H1 (cell line): Measurements from ENCODE around the gene TTC27. TPM values are rescaled to one million over a fixed set of nuclear protein-coding genes. Genes with fewer than 3 reads are reported as not detected.

Experiments
- CTCF ChIA-PET: fragments of 300-600 bp; sonication (Branson Sonifier 250); formaldehyde crosslinking; loops from one replicate; lab custom pipeline; 2021; ENCODE audit not compliant: partially characterized antibody; lab: Charles Lee
- POLR2A ChIA-PET: fragments of 300-600 bp; sonication (Branson Sonifier 250); formaldehyde crosslinking; loops from one replicate; lab custom pipeline; 2021; ENCODE audit warnings: inconsistent platforms; ENCODE audit not compliant: partially characterized antibody; lab: Charles Lee
- DNase-seq, 2 experiments: peaks; one replicate each; pipeline versions ENCODE4 v3.0.0 to v3.0.0-alpha.2; 2010 to 2022; ENCODE audit warnings: low spot score in 2 of 2, low read depth in 1 of 2, mixed read lengths in 1 of 2
- FAIRE-seq: peaks from 2 replicates; lab custom pipeline; 2011; peaks lifted over from hg19 to GRCh38; lab: Jason Lieb, UNC
- H2AFZ ChIP-seq: 2 replicates; pipeline ENCODE4 v1.8.1; 2012; ENCODE audit warnings: low read length, inconsistent platforms
- H2AK5ac ChIP-seq: 2 replicates; pipeline ENCODE4 v1.6.1; 2013; ENCODE audit warnings: low read depth, low read length
- H2BK120ac ChIP-seq: replicated peaks from 2 replicates; pipeline ENCODE3; 2013; ENCODE audit warnings: low read depth, low read length, inconsistent platforms
- H2BK12ac ChIP-seq: 2 replicates; pipeline ENCODE4 v1.6.1; 2013; ENCODE audit warnings: low read depth, low read length
- H2BK15ac ChIP-seq: 2 replicates; pipeline ENCODE4 v1.6.1; 2013; ENCODE audit warnings: low read length
- H2BK20ac ChIP-seq: 2 replicates; pipeline ENCODE4 v1.6.1; 2013; ENCODE audit warnings: low read length
- H2BK5ac ChIP-seq: 2 replicates; pipeline ENCODE4 v1.6.1; 2013; ENCODE audit warnings: low read depth, low read length
- H3K14ac ChIP-seq: 2 replicates; pipeline ENCODE4 v1.6.1; 2013; ENCODE audit warnings: inconsistent platforms; ENCODE audit not compliant: insufficient read length
- H3K18ac ChIP-seq: 2 replicates; pipeline ENCODE4 v1.6.1; 2013; ENCODE audit warnings: low read length; ENCODE audit errors: extremely low read depth
- H3K23ac ChIP-seq: 2 replicates; pipeline ENCODE4 v1.6.1; 2013; ENCODE audit warnings: inconsistent platforms; ENCODE audit not compliant: insufficient read length
- H3K23me2 ChIP-seq: 2 replicates; pipeline ENCODE4 v1.6.1; 2013; ENCODE audit warnings: low read depth, low read length
- H3K27ac ChIP-seq: 2 replicates; pipeline ENCODE4 v1.6.1; 2011; ENCODE audit warnings: low read depth, low read length, inconsistent platforms
- H3K27me3 ChIP-seq, 4 experiments: replicated peaks in 1 of 4; 1 replicate in 1 of 4; 2 replicates in 3 of 4; pipeline versions ENCODE4 v1.6.1 to v1.8.1; 2011 to 2013; ENCODE audit warnings: low read length in 3 of 4, mild to moderate bottlenecking in 3 of 4, inconsistent platforms in 2 of 4, mixed read lengths in 2 of 4, moderate library complexity in 1 of 4; ENCODE audit not compliant: control insufficient read depth in 3 of 4, insufficient read depth in 3 of 4; ENCODE audit errors: extremely low read depth in 1 of 4
- H3K36me3 ChIP-seq, 4 experiments: 2 replicates each; pipeline versions ENCODE4 v1.6.1 to v1.8.1; 2011 to 2013; ENCODE audit warnings: mild to moderate bottlenecking in 4 of 4, low read length in 3 of 4, moderate library complexity in 2 of 4, control low read depth in 1 of 4, inconsistent platforms in 1 of 4; ENCODE audit not compliant: insufficient read depth in 4 of 4, control insufficient read depth in 2 of 4
- H3K4ac ChIP-seq: replicated peaks from 2 replicates; pipeline ENCODE3; 2013; ENCODE audit warnings: low read length, low read depth, mixed read lengths, inconsistent platforms; ENCODE audit not compliant: insufficient read length
- H3K4me1 ChIP-seq, 4 experiments: replicated peaks in 1 of 4; 1 replicate in 1 of 4; 2 replicates in 3 of 4; pipeline versions ENCODE4 v1.6.1 to v1.8.1; 2011 to 2013; ENCODE audit warnings: low read length in 3 of 4, inconsistent platforms in 2 of 4, mixed read lengths in 1 of 4; ENCODE audit not compliant: insufficient read depth in 4 of 4, control insufficient read depth in 3 of 4
- H3K4me2 ChIP-seq, 2 experiments: 2 replicates each; pipeline versions ENCODE4 v1.6.1 to v1.8.1; 2011 to 2013; ENCODE audit warnings: low read depth in 2 of 2, low read length in 2 of 2, control low read depth in 1 of 2, inconsistent platforms in 1 of 2, mild to moderate bottlenecking in 1 of 2; ENCODE audit not compliant: insufficient read depth in 1 of 2
- H3K4me3 ChIP-seq, 4 experiments: fragments of 200-600, 300-600 bp in 1 of 4; sonication (generic), shearing (Covaris generic), sonication (Bioruptor Twin) in 1 of 4; 2 replicates each; pipeline versions ENCODE4 v1.5.1 to v1.8.1; 2011 to 2016; ENCODE audit warnings: low read length in 4 of 4, low read depth in 3 of 4, control low read depth in 2 of 4, inconsistent platforms in 2 of 4, mild to moderate bottlenecking in 2 of 4, mixed read lengths in 1 of 4, moderate library complexity in 1 of 4; ENCODE audit not compliant: insufficient read depth in 2 of 4; ENCODE audit errors: extremely low read depth in 1 of 4
- H3K56ac ChIP-seq: replicated peaks from 2 replicates; pipeline ENCODE3; 2013; ENCODE audit warnings: low read depth, mild to moderate bottlenecking, mixed read lengths, low read length, inconsistent platforms; ENCODE audit not compliant: insufficient read length
- H3K79me1 ChIP-seq: 2 replicates; pipeline ENCODE4 v1.6.1; 2013; ENCODE audit warnings: low read depth, low read length, control low read depth
- H3K79me2 ChIP-seq, 2 experiments: 2 replicates each; pipeline versions ENCODE4 v1.6.1 to v1.8.1; 2012 to 2013; ENCODE audit warnings: low read length in 2 of 2, mild to moderate bottlenecking in 2 of 2, inconsistent platforms in 1 of 2; ENCODE audit not compliant: insufficient read depth in 2 of 2, control insufficient read depth in 1 of 2
- H3K9ac ChIP-seq, 4 experiments: replicated peaks in 1 of 4; 1 replicate in 1 of 4; 2 replicates in 3 of 4; pipeline versions ENCODE4 v1.6.1 to v1.8.1; 2011 to 2013; ENCODE audit warnings: low read depth in 3 of 4, low read length in 3 of 4, control low read depth in 2 of 4, mild to moderate bottlenecking in 2 of 4, moderate library complexity in 2 of 4, inconsistent platforms in 1 of 4; ENCODE audit errors: extremely low read depth in 1 of 4
- H3K9me3 ChIP-seq, 2 experiments: 2 replicates each; pipeline versions ENCODE4 v1.6.1 to v1.8.1; 2012 to 2013; ENCODE audit warnings: mild to moderate bottlenecking in 2 of 2, moderate library complexity in 2 of 2, control low read depth in 1 of 2, inconsistent platforms in 1 of 2, low read depth in 1 of 2, low read length in 1 of 2, mixed read lengths in 1 of 2; ENCODE audit not compliant: insufficient read depth in 2 of 2
- H4K20me1 ChIP-seq, 2 experiments: replicated peaks in 1 of 2; 2 replicates each; pipeline versions ENCODE3 to v1.8.1; 2011 to 2013; ENCODE audit warnings: inconsistent platforms in 2 of 2, low read length in 2 of 2, mild to moderate bottlenecking in 1 of 2; ENCODE audit not compliant: insufficient read depth in 2 of 2, control insufficient read depth in 1 of 2
- H4K5ac ChIP-seq: 2 replicates; pipeline ENCODE4 v1.6.1; 2013; ENCODE audit warnings: low read length, low read depth, mixed read lengths, inconsistent platforms; ENCODE audit not compliant: insufficient read length
- H4K8ac ChIP-seq: 2 replicates; pipeline ENCODE4 v1.8.0; 2013; ENCODE audit warnings: mild to moderate bottlenecking, moderate library complexity, low read length, inconsistent platforms; ENCODE audit not compliant: insufficient read depth; ENCODE audit errors: extremely low read depth
- H4K91ac ChIP-seq: replicated peaks from 2 replicates; pipeline ENCODE3; 2013; ENCODE audit warnings: low read length, mixed read lengths, inconsistent platforms; ENCODE audit not compliant: insufficient read length
- ATF3 ChIP-seq: IDR thresholded peaks from 2 replicates; pipeline ENCODE4 v1.6.1; 2011; ENCODE audit warnings: low read depth, mild to moderate bottlenecking, low read length; ENCODE audit not compliant: insufficient read depth
- CBX8 ChIP-seq: fragments of 300-800, 300-1000 bp; sonication (generic); IDR thresholded peaks from 2 replicates; pipeline ENCODE4 v1.7.1; 2016; ENCODE audit warnings: low read depth, low read length, borderline replicate concordance
- CEBPB ChIP-seq: IDR thresholded peaks from 2 replicates; pipeline ENCODE4 v1.6.1; 2012; ENCODE audit warnings: low read depth, low read length
- EGR1 ChIP-seq: IDR thresholded peaks from 2 replicates; pipeline ENCODE4 v1.6.1; 2011; ENCODE audit warnings: low read depth, low read length, borderline replicate concordance
- GABPA ChIP-seq: IDR thresholded peaks from 2 replicates; pipeline ENCODE4 v1.6.1; 2011; ENCODE audit warnings: mild to moderate bottlenecking, low read length, moderate library complexity, borderline replicate concordance; ENCODE audit not compliant: insufficient read depth
- HDAC6 ChIP-seq: IDR thresholded peaks from one replicate; pipeline ENCODE4 v1.7.1; 2012; ENCODE audit warnings: low read depth, mild to moderate bottlenecking, inconsistent platforms, low read length, moderate library complexity
- KDM4A ChIP-seq: IDR thresholded peaks from one replicate; pipeline ENCODE4 v1.7.1; 2012; ENCODE audit warnings: low read depth, mild to moderate bottlenecking, moderate library complexity, low read length, inconsistent platforms; ENCODE audit not compliant: severe bottlenecking
- MAFK ChIP-seq: IDR thresholded peaks from 2 replicates; pipeline ENCODE4 v1.6.1; 2012; ENCODE audit warnings: low read depth, mild to moderate bottlenecking, improper control_type of control experiment, low read length
- RBBP5 ChIP-seq: IDR thresholded peaks from 2 replicates; pipeline ENCODE4 v1.7.1; 2012; ENCODE audit warnings: low read depth, mild to moderate bottlenecking, inconsistent platforms, low read length, moderate library complexity, borderline replicate concordance
- SRF ChIP-seq: IDR thresholded peaks from 2 replicates; pipeline ENCODE4 v1.6.1; 2011; ENCODE audit warnings: mild to moderate bottlenecking, low read depth, low read length, moderate library complexity
- SUZ12 ChIP-seq: fragments of 200-600 bp; sonication (generic); IDR thresholded peaks from 2 replicates; pipeline ENCODE4 v1.6.1; 2012; ENCODE audit warnings: mild to moderate bottlenecking, inconsistent platforms, low read length, moderate library complexity, mixed read lengths
- TEAD4 ChIP-seq: IDR thresholded peaks from 2 replicates; pipeline ENCODE4 v1.6.1; 2012; ENCODE audit warnings: low read depth, low read length, inconsistent platforms, mixed read lengths
- YY1 ChIP-seq: IDR thresholded peaks from 2 replicates; pipeline ENCODE4 v1.6.1; 2011; ENCODE audit warnings: low read depth, mild to moderate bottlenecking, low read length
- WGBS, 2 experiments: shearing (Covaris generic) in 1 of 2; methylation state at CpG; one replicate each; pipeline versions ENCODE4 v1.1.6 to v1.1.7; 2013 to 2015; ENCODE audit warnings: low lambda C conversion rate in 2 of 2, mixed read lengths in 2 of 2, inconsistent platforms in 1 of 2, low coverage in 1 of 2, missing lambda C conversion rate in 1 of 2; ENCODE audit not compliant: insufficient replicate concordance in 2 of 2, insufficient coverage in 1 of 2, insufficient read length in 1 of 2; ENCODE audit errors: extremely low coverage in 1 of 2, missing lambda C conversion rate in 1 of 2; 5-methylcytosine and 5-hydroxymethylcytosine counted together
- polyA plus RNA-seq, 7 experiments: library from polyadenylated mRNA; depleted of rRNA in 3 of 7; stranded (reverse) in 5 of 7; unstranded in 2 of 7; fragments of >200 nt in 5 of 7; fragments of 200-250 nt in 2 of 7; gene quantifications; 1 replicate in 5 of 7; 2 replicates in 1 of 7; 4 replicates in 1 of 7; pipeline versions ENCODE4 v1.2.1 to v1.2.3, GENCODE V29; 2011 to 2013; ENCODE audit warnings: missing spikeins in 2 of 7, mixed read lengths in 2 of 7
- total RNA-seq: library from RNA; stranded (reverse); fragmentation: NEBNext Ultra II Directional; extraction: Animal tissue kit (Norgen Biotek cat#: 25700); gene quantifications from 2 replicates; pipeline ENCODE4 v1.2.1, GENCODE V29; 2021

The TTC27 gene
- total and polyA plus RNA-seq, 2 of the 8 experiments (the other 6 are each of a cell fraction or from before 2014, with no cell fraction given): 13.8 to 29.1 TPM

GRCh38 chr2:32611771-32612170 lies 16.1 kb upstream of the TTC27 start:
- Histone ChIP-seq H3K9me3 (no peaks in the 10 kb centered on the region), H4K8ac (no peak overlapping the region), H3K23ac (no peak overlapping the region), H3K4me2 (no peak overlapping the region), H3K79me2 (no peaks in the 10 kb centered on the region), H3K4me3 (no peak overlapping the region), H4K91ac (no peak overlapping the region), H3K4me1 (no peaks in the 10 kb centered on the region), H2BK20ac (no peak overlapping the region), H3K9ac (no peak overlapping the region), H4K5ac (no peak overlapping the region), H2BK120ac (no peak overlapping the region), H3K79me1 (no peaks in the 10 kb centered on the region), H2BK12ac (no peak overlapping the region), H3K4ac (no peak overlapping the region), H2AFZ (no peak overlapping the region), H2AK5ac (no peak overlapping the region), H4K20me1 (no peaks in the 10 kb centered on the region), H3K36me3 (peaks cover 6 to 50% (median 11%) of the 10 kb centered on the region in 4 experiments; a peak in 7 of 8 replicates), H2BK15ac (no peak overlapping the region), H3K14ac (no peak overlapping the region), H3K18ac (no peak overlapping the region), H2BK5ac (no peak overlapping the region), H3K56ac (no peak overlapping the region), H3K23me2 (no peaks in the 10 kb centered on the region; the same call in 1 of the 2 replicates), H3K27ac (no peak overlapping the region), H3K27me3 (no peaks in the 10 kb centered on the region)
- POLR2A ChIA-PET: no interaction called here
- TF ChIP-seq SRF: no peak
- TF ChIP-seq ATF3: no peak
- TF ChIP-seq TEAD4: no peak
- TF ChIP-seq CEBPB: no peak
- no peak for TF ChIP-seq CBX8
- TF ChIP-seq MAFK: no peak
- TF ChIP-seq HDAC6: no peak
- no peak for TF ChIP-seq EGR1
- no peak for TF ChIP-seq RBBP5
- TF ChIP-seq SUZ12: no peak
- no peak for TF ChIP-seq KDM4A
- TF ChIP-seq GABPA: no peak
- no peak for TF ChIP-seq YY1
- no peak for FAIRE-seq
- 93% methylated on average over 1 of the region's 1 CpG; no CpG with 5 or more reads in 1 of the 2 experiments for WGBS, 2 experiments
- no peak for DNase-seq
- CTCF ChIA-PET: no interaction called here
